A673 (cell line): Measurements from ENCODE around the gene FGGY. TPM values are rescaled to one million over a fixed set of nuclear protein-coding genes. Genes with fewer than 3 reads are reported as not detected.

ENCODE experiments used
- BruUV-seq: library from RNA; stranded (reverse); fragments of 400-500 nt; replicated peaks from 2 replicates; lab custom pipeline; 2021; lab: Mats Ljungman, UMichigan
- CTCF ChIA-PET: fragments of 300-600 bp; sonication (Branson Sonifier 250); formaldehyde crosslinking; loops from one replicate; lab custom pipeline; 2022; ENCODE audit warnings: antibody characterized with exemption; lab: Charles Lee
- POLR2A ChIA-PET: fragments of 300-600 bp; sonication (Branson Sonifier 250); formaldehyde crosslinking; loops from one replicate; lab custom pipeline; 2022; ENCODE audit warnings: antibody characterized with exemption; ENCODE audit not compliant: low non-redundant PET; lab: Charles Lee
- DNase-seq: peaks from one replicate; pipeline ENCODE4 v3.0.0-alpha.2; 2015; ENCODE audit warnings: low spot score
- H3K27ac ChIP-seq: fragments of 200-600 bp; sonication (generic); 2 replicates; pipeline ENCODE4 v1.5.1; 2016; ENCODE audit warnings: mixed run types, low read depth, mild to moderate bottlenecking, mixed read lengths, antibody characterized with exemption, low read length; ENCODE audit not compliant: poor library complexity, severe bottlenecking
- H3K27me3 ChIP-seq: fragments of 200-600 bp; sonication (generic); replicated peaks from 2 replicates; pipeline ENCODE4 v1.6.1; 2017; ENCODE audit warnings: mixed run types, low read depth, mild to moderate bottlenecking, mixed read lengths, antibody characterized with exemption, low read length; ENCODE audit not compliant: insufficient read depth, poor library complexity
- H3K36me3 ChIP-seq: fragments of 200-600 bp; sonication (generic); 2 replicates; pipeline ENCODE4 v1.6.1; 2016; ENCODE audit warnings: mixed run types, mild to moderate bottlenecking, mixed read lengths, antibody characterized with exemption, low read length; ENCODE audit not compliant: insufficient read depth, poor library complexity, severe bottlenecking
- H3K4me1 ChIP-seq: fragments of 200-600 bp; sonication (generic); 2 replicates; pipeline ENCODE4 v1.6.1; 2017; ENCODE audit warnings: mixed run types, mild to moderate bottlenecking, mixed read lengths, antibody characterized with exemption, low read length; ENCODE audit not compliant: insufficient read depth, poor library complexity, severe bottlenecking
- H3K4me3 ChIP-seq: fragments of 200-600 bp; sonication (generic); 2 replicates; pipeline ENCODE4 v1.5.1; 2016; ENCODE audit warnings: low read depth, mixed run types, mild to moderate bottlenecking, mixed read lengths, low read length; ENCODE audit not compliant: poor library complexity, severe bottlenecking
- H3K9me3 ChIP-seq: fragments of 200-600 bp; sonication (generic); 2 replicates; pipeline ENCODE4 v1.6.1; 2016; ENCODE audit warnings: mixed run types, low read depth, mild to moderate bottlenecking, mixed read lengths, antibody characterized with exemption, low read length; ENCODE audit not compliant: poor library complexity, severe bottlenecking
- CTCF ChIP-seq: fragments of 300-800, 200-600 bp; sonication (generic); conservative IDR thresholded peaks from 2 replicates; pipeline ENCODE4 v1.5.1; 2017; ENCODE audit warnings: low read depth, mild to moderate bottlenecking, antibody characterized with exemption, low read length, moderate library complexity, mixed read lengths
- EZH2 ChIP-seq: fragments of 200-600 bp; sonication (generic); IDR thresholded peaks from 2 replicates; pipeline ENCODE4 v1.6.1; 2017; ENCODE audit warnings: borderline replicate concordance, low read depth, mild to moderate bottlenecking, mixed read lengths, antibody characterized with exemption, low read length; ENCODE audit not compliant: poor library complexity, severe bottlenecking
- intact Hi-C: fragments of 100-400 bp; cut with micrococcal nuclease; formaldehyde crosslinking; loops from one replicate; pipeline ENCODE4 v1.10.0; 2022; ENCODE audit not compliant: unreplicated experiment
- total RNA-seq: library from RNA; stranded (reverse); gene quantifications from 2 replicates; pipeline ENCODE4 v1.2.3, GENCODE V29; 2021

The FGGY gene
- total RNA-seq, 1 experiment from 2014 or later = 2.6 TPM

DNA sequence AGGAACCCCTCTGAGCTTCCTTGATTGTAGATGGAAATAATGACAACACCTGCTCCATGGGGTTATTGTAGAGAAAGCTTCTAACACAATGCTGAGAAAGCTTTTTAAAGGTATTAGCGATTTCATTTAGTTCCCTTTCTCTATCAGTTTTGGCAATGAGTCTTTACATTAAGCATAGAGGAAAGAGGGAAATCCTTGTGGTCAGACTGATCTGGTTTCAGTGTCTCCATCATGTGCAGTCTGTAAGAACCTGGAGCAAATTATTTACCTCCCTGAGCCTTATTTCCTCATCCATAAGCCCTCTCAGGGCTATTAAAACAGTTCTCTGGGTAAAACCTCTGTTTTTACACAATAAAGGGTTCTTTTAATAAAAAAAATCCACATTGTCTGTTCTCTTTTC, 87.5 kb downstream of the FGGY start:
- Histone ChIP-seq H3K36me3 (no peaks in the 10 kb centered on the region), H3K27me3 (peaks cover 7% of the 10 kb centered on the region), H3K27ac (no peak overlapping the region), H3K9me3 (no peaks in the 10 kb centered on the region), H3K4me1 (no peaks in the 10 kb centered on the region), H3K4me3 (no peak overlapping the region)
- no peak for TF ChIP-seq EZH2
- TF ChIP-seq CTCF = no peak
- ChIA-PET CTCF (no interaction called here), POLR2A (no interaction called here)
- no peak for DNase-seq
- BruUV-seq = no TSS peak
- intact Hi-C loops = no loop called here

DNA sequence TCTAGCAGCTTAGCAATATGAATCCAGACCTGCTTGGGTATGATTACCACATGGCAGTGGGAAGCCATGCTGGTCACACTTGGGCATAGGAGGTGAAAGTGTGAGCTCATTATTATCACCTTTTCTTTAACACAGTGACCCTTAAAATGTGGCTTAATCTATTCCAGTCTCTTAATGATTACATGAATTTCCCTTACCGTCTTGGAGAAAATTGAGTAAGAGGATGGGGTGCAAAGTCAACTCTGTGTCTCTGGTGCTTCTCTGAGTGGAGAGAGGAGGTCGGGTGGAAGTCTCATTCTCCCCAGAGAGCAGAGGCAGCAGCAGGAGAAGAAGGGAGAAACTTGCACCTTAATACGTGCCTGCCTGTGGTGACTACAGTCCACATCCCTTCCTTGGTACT, 91.3 kb downstream of the FGGY start:
- no peaks in the 10 kb centered on the region for H3K4me1 ChIP-seq
- H3K27ac ChIP-seq = no peak overlapping the region
- no peaks in the 10 kb centered on the region for H3K36me3 ChIP-seq
- CTCF ChIA-PET = no interaction called here
- DNase-seq = no peak
- H3K4me3 ChIP-seq = no peak overlapping the region
- TF ChIP-seq CTCF = no peak
- no peak for TF ChIP-seq EZH2
- POLR2A ChIA-PET = no interaction called here
- intact Hi-C loops = no loop called here
- H3K27me3 ChIP-seq = peaks cover 7% of the 10 kb centered on the region
- H3K9me3 ChIP-seq = no peaks in the 10 kb centered on the region
- no TSS peak for BruUV-seq

DNA sequence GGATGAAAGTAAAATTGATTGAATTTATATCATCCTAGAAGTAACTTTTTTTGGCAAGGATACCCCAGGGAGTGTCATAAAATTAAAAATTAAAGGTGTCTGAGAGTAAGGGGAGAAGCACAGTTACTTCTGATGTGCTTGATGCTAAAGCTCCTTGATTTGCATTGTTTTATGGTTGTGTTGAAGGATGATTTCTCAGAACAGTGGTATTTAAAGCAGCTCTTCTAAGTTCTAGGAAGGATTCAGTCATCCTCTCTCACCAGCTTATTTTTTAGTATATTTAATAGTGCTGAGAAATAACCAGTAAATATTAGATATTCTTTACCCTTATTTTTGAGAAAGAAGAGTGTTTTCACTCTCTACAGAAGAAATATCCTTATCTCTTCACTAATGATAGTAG, 93.0 kb downstream of the FGGY start:
- CTCF ChIA-PET = no interaction called here

More for the DNA sequence above, 93.0 kb downstream of the FGGY start:
- BruUV-seq = no TSS peak
- no peak overlapping the region for H3K27ac ChIP-seq
- POLR2A ChIA-PET = no interaction called here
- H3K4me3 ChIP-seq = no peak overlapping the region
- no peaks in the 10 kb centered on the region for H3K9me3 ChIP-seq
- H3K4me1 ChIP-seq = no peaks in the 10 kb centered on the region
- TF ChIP-seq EZH2 = no peak
- TF ChIP-seq CTCF = no peak
- peaks cover under 1% of the 10 kb centered on the region for H3K27me3 ChIP-seq
- intact Hi-C loops = no loop called here
- no peak for DNase-seq
- H3K36me3 ChIP-seq = no peaks in the 10 kb centered on the region
